Esophagus muscularis mucosa (tissue), 4 donors: Measurements from ENCODE around the gene CRABP2. TPM values are rescaled to one million over a fixed set of nuclear protein-coding genes. Genes with fewer than 3 reads are reported as not detected.

ENCODE experiments used
- DNase-seq: peaks from one replicate; pipeline ENCODE4 v3.0.0-alpha.2; 2017; ENCODE audit errors: extremely low spot score
- H3K27ac ChIP-seq, 4 donors: fragments of 200-600 bp; sonication (generic); replicated peaks in 1 of 4; 1 replicate in 3 of 4; 2 replicates in 1 of 4; pipeline ENCODE4 v1.5.1; 2016 to 2019; ENCODE audit warnings: mild to moderate bottlenecking in 1 of 4
- H3K27me3 ChIP-seq, 4 donors: fragments of 200-600 bp; sonication (generic); one replicate each; pipeline versions ENCODE4 v1.5.1 to v1.6.0; 2016 to 2019
- H3K36me3 ChIP-seq, 4 donors: fragments of 200-600 bp; sonication (generic); one replicate each; pipeline ENCODE4 v1.5.1; 2016 to 2019
- H3K4me1 ChIP-seq, 4 donors: fragments of 200-600 bp; sonication (generic); one replicate each; pipeline ENCODE4 v1.5.1; 2016 to 2019
- H3K4me3 ChIP-seq, 4 donors: fragments of 200-600 bp; sonication (generic); 1 replicate in 2 of 4; 2 replicates in 2 of 4; pipeline ENCODE4 v1.5.1; 2016 to 2019; ENCODE audit warnings: mild to moderate bottlenecking in 4 of 4, moderate library complexity in 1 of 4
- H3K9me3 ChIP-seq, 4 donors: fragments of 200-600 bp; sonication (generic); 1 replicate in 3 of 4; 2 replicates in 1 of 4; pipeline ENCODE4 v1.5.1; 2016 to 2019
- EP300 ChIP-seq: sonication (generic); formaldehyde crosslinking; IDR thresholded peaks from one replicate; pipeline ENCODE4 v1.6.1; 2017; ENCODE audit warnings: antibody characterized with exemption
- POLR2A ChIP-seq: fragments of 450-650 bp; IDR thresholded peaks from one replicate; pipeline ENCODE4 v1.6.1; 2017; ENCODE audit warnings: antibody characterized with exemption, moderate library complexity, mild to moderate bottlenecking, low read depth
- POLR2AphosphoS5 ChIP-seq, 2 donors: sonication (generic); formaldehyde crosslinking; IDR thresholded peaks; one replicate each; pipeline ENCODE4 v1.6.1; 2017; ENCODE audit warnings: antibody characterized with exemption in 2 of 2
- WGBS: methylation state at CpG from one replicate; pipeline ENCODE4 v1.1.5; 2018; 5-methylcytosine and 5-hydroxymethylcytosine counted together
- intact Hi-C: fragments of 100-400 bp; cut with DNase I; formaldehyde crosslinking; loops from one replicate; pipeline ENCODE4 v1.15.1; 2023
- total RNA-seq, 4 donors: library from RNA; depleted of rRNA; stranded (reverse); fragments of >200 nt; gene quantifications; one replicate each; pipeline versions ENCODE4 v1.1.0 to v1.2.1, GENCODE V29; 2016
- TF ChIP-seq, protein P1 (sequence below), 3 experiments: fragments of 200-600 bp in 2 of 3; fragments of 450-650 bp in 1 of 3; sonication (generic) in 2 of 3; IDR thresholded peaks; one replicate each; pipeline ENCODE4 v1.5.1; 2017 to 2019; ENCODE audit warnings: antibody characterized with exemption in 3 of 3, mild to moderate bottlenecking in 2 of 3, moderate library complexity in 1 of 3

The CRABP2 gene
- total RNA-seq, 4 donors from 2014 or later = 1.2 to 6.4 (median 2.7) TPM

DNA sequence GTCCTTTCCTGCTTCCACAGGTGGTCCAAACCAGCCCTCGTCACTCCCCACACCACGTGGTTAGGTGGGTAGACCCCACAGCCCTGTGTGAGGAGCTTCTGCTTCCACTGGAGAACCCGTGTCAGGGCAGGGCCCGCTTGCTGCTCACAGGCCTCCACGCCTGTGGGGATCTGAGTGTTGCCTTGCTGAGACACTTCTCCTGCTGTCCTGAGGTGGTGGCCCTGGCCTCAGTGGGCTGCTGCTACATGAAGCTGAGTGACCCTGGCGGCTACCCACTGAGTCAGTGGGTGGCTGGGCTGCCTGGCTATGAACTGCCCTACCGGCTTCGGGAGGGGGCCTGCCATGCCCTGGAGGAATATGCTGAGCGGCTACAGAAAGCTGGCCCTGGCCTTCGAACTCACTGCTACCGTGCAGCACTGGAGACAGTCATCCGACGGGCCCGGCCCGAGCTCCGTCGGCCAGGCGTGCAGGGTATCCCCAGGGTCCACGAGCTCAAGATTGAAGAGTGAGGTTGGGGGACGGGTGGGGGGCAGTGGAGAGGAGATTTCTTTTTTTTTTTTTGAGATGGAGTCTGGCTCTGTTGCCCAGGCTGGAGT is 28.7 kb upstream of the CRABP2 start:
- Histone ChIP-seq H3K27ac (no peak overlapping the region), H3K4me1 (peaks cover 6 to 23% (median 17%) of the 10 kb centered on the region in 4 donors), H3K9me3 (no peaks in the 10 kb centered on the region), H3K27me3 (no peaks in the 10 kb centered on the region), H3K4me3 (no peak overlapping the region), H3K36me3 (peaks cover 24 to 69% (median 53%) of the 10 kb centered on the region in 4 donors)
- 100% methylated on average over 3 of the region's 20 CpGs for WGBS
- intact Hi-C loops = no loop called here
- TF ChIP-seq EP300 (no peak), POLR2AphosphoS5 (IDR thresholded peaks at IDR 0.05) (no peak), POLR2A (no peak)
- TF ChIP-seq, protein P1, sequence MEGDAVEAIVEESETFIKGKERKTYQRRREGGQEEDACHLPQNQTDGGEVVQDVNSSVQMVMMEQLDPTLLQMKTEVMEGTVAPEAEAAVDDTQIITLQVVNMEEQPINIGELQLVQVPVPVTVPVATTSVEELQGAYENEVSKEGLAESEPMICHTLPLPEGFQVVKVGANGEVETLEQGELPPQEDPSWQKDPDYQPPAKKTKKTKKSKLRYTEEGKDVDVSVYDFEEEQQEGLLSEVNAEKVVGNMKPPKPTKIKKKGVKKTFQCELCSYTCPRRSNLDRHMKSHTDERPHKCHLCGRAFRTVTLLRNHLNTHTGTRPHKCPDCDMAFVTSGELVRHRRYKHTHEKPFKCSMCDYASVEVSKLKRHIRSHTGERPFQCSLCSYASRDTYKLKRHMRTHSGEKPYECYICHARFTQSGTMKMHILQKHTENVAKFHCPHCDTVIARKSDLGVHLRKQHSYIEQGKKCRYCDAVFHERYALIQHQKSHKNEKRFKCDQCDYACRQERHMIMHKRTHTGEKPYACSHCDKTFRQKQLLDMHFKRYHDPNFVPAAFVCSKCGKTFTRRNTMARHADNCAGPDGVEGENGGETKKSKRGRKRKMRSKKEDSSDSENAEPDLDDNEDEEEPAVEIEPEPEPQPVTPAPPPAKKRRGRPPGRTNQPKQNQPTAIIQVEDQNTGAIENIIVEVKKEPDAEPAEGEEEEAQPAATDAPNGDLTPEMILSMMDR (IDR thresholded peaks at IDR 0.05) = no peak
- no peak for DNase-seq

DNA sequence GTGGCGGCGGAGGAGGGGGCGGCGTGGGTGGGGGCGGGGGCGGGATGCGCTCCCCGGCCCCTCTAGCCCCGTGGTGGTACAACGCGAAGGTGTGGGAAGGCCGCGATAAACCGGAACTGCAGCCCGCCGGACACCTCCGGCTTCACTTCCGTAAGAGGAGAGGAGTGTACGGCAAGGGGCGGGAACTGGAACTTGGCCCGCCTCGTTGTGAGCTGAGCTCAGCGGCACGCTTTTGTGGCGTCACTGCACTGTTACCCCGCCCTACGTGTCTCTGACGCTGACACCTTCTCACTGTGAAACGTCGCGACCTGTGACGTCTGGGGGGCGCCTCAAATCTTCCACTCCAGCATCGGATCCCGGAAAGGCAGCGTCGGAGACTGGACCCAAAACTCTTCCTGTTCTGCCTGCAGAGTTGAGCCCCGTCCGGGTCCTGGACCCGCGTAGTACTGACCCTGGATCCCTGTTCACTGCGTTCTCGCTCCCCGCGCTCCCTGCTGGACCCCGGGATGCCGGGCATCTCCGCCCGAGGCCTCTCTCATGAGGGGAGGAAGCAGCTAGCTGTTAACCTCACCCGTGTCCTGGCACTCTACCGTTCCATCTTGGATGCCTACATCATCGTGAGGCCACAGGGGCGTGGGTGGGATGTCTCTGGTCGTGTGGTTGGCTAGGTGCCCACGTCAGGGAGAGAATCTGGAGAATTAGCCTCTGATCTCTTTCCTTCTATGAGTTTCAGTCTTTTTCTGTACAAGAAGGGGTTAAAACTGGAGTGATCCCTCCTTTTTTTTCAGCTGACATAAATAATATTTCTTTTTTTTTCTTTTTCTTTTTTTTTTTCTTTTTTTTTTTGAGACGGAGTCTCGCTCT is 23.4 kb upstream of the CRABP2 start, which contains the start of gene ISG20L2:
TSS of gene ISG20L2 (minus strand) at position 168 of the 864 bp plus-strand sequence. CDS start 1,114 bp downstream, outside the sequence.
- TF ChIP-seq POLR2AphosphoS5 (IDR thresholded peaks at IDR 0.05) (peak; percentile 84 to 90), POLR2A (peak; percentile 34), EP300 (no peak)
- TF ChIP-seq, protein P1 (IDR thresholded peaks at IDR 0.05) = no peak
- Histone ChIP-seq H3K9me3 (no peaks in the 10 kb centered on the region), H3K27me3 (no peaks in the 10 kb centered on the region), H3K27ac (peak within 1 kb of the TSS; percentile 93 to 98 (median 94)), H3K36me3 (peaks cover 27 to 46% (median 30%) of the 10 kb centered on the region in 4 donors), H3K4me1 (peaks cover 41 to 61% (median 59%) of the 10 kb centered on the region in 4 donors), H3K4me3 (peak within 1 kb of the TSS; percentile 70 to 79 (median 74))
- peak; percentile 98 for DNase-seq
- 3% methylated on average over 50 of the region's 57 CpGs for WGBS
- intact Hi-C loops = loop anchor here (1.0 kb wide), 2 partner anchors 11 to 38 kb away; partner anchors contain the start of gene PRCC

DNA sequence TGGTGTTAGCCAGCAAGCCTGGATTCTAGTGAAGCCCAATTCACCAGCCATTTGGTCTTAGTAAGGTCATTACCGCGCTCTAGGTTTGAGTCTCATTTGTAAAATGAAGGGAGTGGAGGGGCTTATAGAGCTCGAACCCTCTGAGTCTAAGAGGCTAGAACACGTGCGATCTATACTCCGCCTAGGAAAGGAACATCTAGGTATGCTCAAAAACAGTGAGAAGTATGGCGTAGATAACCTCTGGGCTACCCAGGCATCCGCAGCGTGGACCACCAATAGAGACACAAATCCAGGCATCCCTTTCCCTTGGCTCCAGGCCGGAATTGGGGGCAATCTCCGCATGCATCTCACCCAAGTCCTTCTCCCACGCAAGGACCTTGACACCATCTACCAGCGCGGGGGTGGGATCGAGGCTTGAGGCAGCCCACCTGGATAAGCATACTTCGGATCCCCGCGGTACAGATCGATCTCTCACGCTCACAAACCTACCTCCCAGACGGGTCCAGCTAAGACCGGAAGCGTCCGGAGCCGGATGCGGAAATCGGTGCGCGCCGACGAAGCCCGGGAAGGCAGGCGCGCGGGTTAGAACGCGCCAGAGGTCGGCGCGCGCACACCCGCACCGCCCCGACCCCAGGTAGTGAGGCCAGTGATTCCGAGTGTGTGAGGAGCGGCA is 22.7 kb upstream of the CRABP2 start, which contains the start of gene METTL25B:
TSS of gene METTL25B (plus strand) at position 544 of the 673 bp plus-strand sequence. CDS start 636 bp downstream, outside the sequence.
- peak; percentile 36 for TF ChIP-seq POLR2A
- TF ChIP-seq, protein P1 (IDR thresholded peaks at IDR 0.05) = no peak
- TF ChIP-seq POLR2AphosphoS5 (IDR thresholded peaks at IDR 0.05) = peak in 1 of 2 donors; percentile 60
- peaks cover 25 to 46% (median 30%) of the 10 kb centered on the region in 4 donors for H3K36me3 ChIP-seq
- peak within 1 kb of the TSS; percentile 93 to 98 (median 94) for H3K27ac ChIP-seq
- peak; percentile 94 for DNase-seq
- intact Hi-C loops = loop anchor here (1.0 kb wide), 1 partner anchor 39 kb away; the partner anchor contains the start of gene PRCC
- peak within 1 kb of the TSS; percentile 70 to 79 (median 74) for H3K4me3 ChIP-seq
- H3K4me1 ChIP-seq = peaks cover 41 to 63% (median 60%) of the 10 kb centered on the region in 4 donors
- WGBS = 0% methylated on average over 9 of the region's 46 CpGs
- H3K27me3 ChIP-seq = no peaks in the 10 kb centered on the region
- no peaks in the 10 kb centered on the region for H3K9me3 ChIP-seq

DNA sequence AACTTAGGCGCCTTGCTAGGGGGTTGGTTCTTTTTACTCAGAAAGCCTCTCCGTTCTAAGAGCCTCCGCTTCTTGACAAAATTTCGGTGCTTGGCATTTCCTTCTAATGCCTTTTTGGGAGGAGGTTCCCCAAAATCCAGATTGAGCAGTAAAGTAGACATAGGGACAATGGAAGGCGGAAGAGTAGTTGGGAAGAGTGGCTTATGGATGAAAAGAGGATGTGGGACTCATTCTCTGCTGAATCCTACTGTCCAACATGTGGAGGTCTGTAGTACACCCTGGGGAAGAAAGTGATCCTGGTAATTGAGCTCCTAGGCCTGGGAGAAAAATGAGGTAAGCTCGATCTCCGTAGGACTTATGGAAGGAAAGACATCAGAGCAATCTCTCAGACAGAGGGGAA is 22.1 kb upstream of the CRABP2 start:
- peak overlapping the region; percentile 93 to 98 (median 94) for H3K27ac ChIP-seq
- TF ChIP-seq, protein P1 (IDR thresholded peaks at IDR 0.05) = no peak
- TF ChIP-seq EP300 (no peak), POLR2AphosphoS5 (IDR thresholded peaks at IDR 0.05) (no peak), POLR2A (no peak)
- H3K9me3 ChIP-seq = no peaks in the 10 kb centered on the region
- intact Hi-C loops = no loop called here
- 54% methylated on average over 7 of the region's 7 CpGs for WGBS
- H3K4me1 ChIP-seq = peaks cover 41 to 63% (median 60%) of the 10 kb centered on the region in 4 donors
- H3K4me3 ChIP-seq = peak overlapping the region; percentile 70 to 79 (median 74)
- no peaks in the 10 kb centered on the region for H3K27me3 ChIP-seq
- H3K36me3 ChIP-seq = peaks cover 25 to 46% (median 30%) of the 10 kb centered on the region in 4 donors
- no peak for DNase-seq
